ENCODE results near the gene TRMT2A.
"Not testable (repeated sequence)": the region's sequence is repeated elsewhere in the genome, so short reads cannot be mapped to it uniquely, and the experiment has no call there.

Gene TRMT2A

DNA sequence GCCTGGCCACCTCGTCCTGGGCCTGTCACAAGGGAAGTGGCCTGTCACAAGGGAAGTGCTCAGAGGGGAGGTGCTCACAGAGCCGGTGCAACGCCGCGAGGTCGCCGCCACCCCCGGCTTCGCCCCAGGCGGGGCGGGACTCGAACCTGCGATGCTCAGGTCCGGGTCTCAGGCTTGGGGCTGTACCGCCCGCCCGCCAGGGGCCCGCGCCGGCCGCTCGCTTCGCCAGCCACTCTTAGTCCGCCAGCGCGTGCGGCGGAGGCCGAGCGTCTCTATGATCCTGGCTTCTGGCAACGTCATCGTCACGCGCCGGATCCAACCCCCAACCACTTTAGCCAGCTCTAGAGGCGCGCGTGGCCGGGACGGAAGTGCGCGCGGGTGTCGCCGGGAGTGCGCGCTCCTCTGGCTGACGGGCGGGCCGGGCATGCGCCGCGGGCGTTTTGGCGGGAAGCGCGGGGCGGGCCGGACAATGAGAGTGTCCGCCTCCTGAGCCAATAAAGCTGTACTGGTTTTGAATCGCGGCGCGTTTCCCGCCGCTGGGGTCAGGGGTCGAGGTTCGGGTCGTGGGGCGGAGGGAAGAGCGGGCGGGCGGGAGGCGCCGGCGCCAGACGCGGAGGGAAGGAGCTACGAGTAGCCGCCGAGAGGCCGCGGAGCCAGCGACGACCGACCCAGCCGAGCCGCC is at the start of gene TRMT2A:
TSS of gene TRMT2A (minus strand) at position 276 of the 682 bp plus-strand sequence. CDS start 320 bp downstream, outside the sequence.
- H3K4me3 ChIP-seq (ENCODE audit: low read depth in 1 of 5, low read length in 5 of 5), result peak within 1 kb of the TSS; percentile 66 to 92 (median 87)
- H3K4me1 ChIP-seq (ENCODE audit: control insufficient read depth in 5 of 5, insufficient read depth in 5 of 5, low read length in 5 of 5), result peaks cover 2 to 42% (median 38%) of the 10 kb centered on the region in 5 donors
- H3K27me3 ChIP-seq (ENCODE audit: control insufficient read depth in 5 of 5, insufficient read depth in 4 of 5, low read length in 5 of 5), result no peaks in the 10 kb centered on the region
- H3K9ac ChIP-seq (ENCODE audit: low read length in 5 of 5), result peak within 1 kb of the TSS; percentile 56 to 94 (median 90)
- H3K9me3 ChIP-seq (ENCODE audit: control insufficient read depth in 5 of 5, low read length in 5 of 5), result no peaks in the 10 kb centered on the region
- peak within 1 kb of the TSS; percentile 78 for H3K27ac ChIP-seq (ENCODE audit: low read depth, low read length)
- H3K36me3 ChIP-seq (ENCODE audit: control insufficient read depth in 5 of 5, insufficient read depth in 5 of 5, low read length in 5 of 5), result peaks cover 0 to 63% (median 54%) of the 10 kb centered on the region in 5 donors

- H3K27me3 ChIP-seq (ENCODE audit: control insufficient read depth in 5 of 5, insufficient read depth in 4 of 5, low read length in 5 of 5), result peaks cover 4 to 7% (median 4%) of the 10 kb centered on the region in 5 donors
- no peaks in the 10 kb centered on the region for H3K4me1 ChIP-seq (ENCODE audit: control insufficient read depth in 5 of 5, insufficient read depth in 5 of 5, low read length in 5 of 5)
- H3K9ac ChIP-seq (ENCODE audit: low read length in 5 of 5), result no peak overlapping the region
- H3K36me3 ChIP-seq (ENCODE audit: control insufficient read depth in 5 of 5, insufficient read depth in 5 of 5, low read length in 5 of 5), result no peaks in the 10 kb centered on the region
- no peaks in the 10 kb centered on the region for H3K9me3 ChIP-seq (ENCODE audit: control insufficient read depth in 5 of 5, low read length in 5 of 5)
- no peak overlapping the region for H3K27ac ChIP-seq (ENCODE audit: low read depth, low read length)
- H3K4me3 ChIP-seq (ENCODE audit: low read depth in 1 of 5, low read length in 5 of 5), result no peak overlapping the region
These were observed 49.7 kb upstream of the TRMT2A start for GRCh38 chr22:20166703-20167102.

GRCh38 chr22:20165913-20166312 is 48.9 kb upstream of the TRMT2A start:
- H3K27ac ChIP-seq (ENCODE audit: low read depth, low read length), result no peak overlapping the region
- no peaks in the 10 kb centered on the region for H3K4me1 ChIP-seq (ENCODE audit: control insufficient read depth in 5 of 5, insufficient read depth in 5 of 5, low read length in 5 of 5)
- H3K36me3 ChIP-seq (ENCODE audit: control insufficient read depth in 5 of 5, insufficient read depth in 5 of 5, low read length in 5 of 5), result no peaks in the 10 kb centered on the region
- no peak overlapping the region for H3K9ac ChIP-seq (ENCODE audit: low read length in 5 of 5)
- no peak overlapping the region for H3K4me3 ChIP-seq (ENCODE audit: low read depth in 1 of 5, low read length in 5 of 5)
- H3K27me3 ChIP-seq (ENCODE audit: control insufficient read depth in 5 of 5, insufficient read depth in 4 of 5, low read length in 5 of 5), result peaks cover 4 to 10% (median 7%) of the 10 kb centered on the region in 5 donors
- H3K9me3 ChIP-seq (ENCODE audit: control insufficient read depth in 5 of 5, low read length in 5 of 5), result no peaks in the 10 kb centered on the region

GRCh38 chr22:20165421-20165820 is 48.4 kb upstream of the TRMT2A start:
- Histone ChIP-seq H3K27ac (ENCODE audit: low read depth, low read length) (no peak overlapping the region), H3K27me3 (ENCODE audit: control insufficient read depth in 5 of 5, insufficient read depth in 4 of 5, low read length in 5 of 5) (peaks cover 4 to 8% (median 7%) of the 10 kb centered on the region in 5 donors), H3K4me1 (ENCODE audit: control insufficient read depth in 5 of 5, insufficient read depth in 5 of 5, low read length in 5 of 5) (no peaks in the 10 kb centered on the region), H3K4me3 (ENCODE audit: low read depth in 1 of 5, low read length in 5 of 5) (no peak overlapping the region), H3K9me3 (ENCODE audit: control insufficient read depth in 5 of 5, low read length in 5 of 5) (no peaks in the 10 kb centered on the region), H3K9ac (ENCODE audit: low read length in 5 of 5) (no peak overlapping the region), H3K36me3 (ENCODE audit: control insufficient read depth in 5 of 5, insufficient read depth in 5 of 5, low read length in 5 of 5) (no peaks in the 10 kb centered on the region)

GRCh38 chr22:20164863-20165262 is 47.8 kb upstream of the TRMT2A start:
- Histone ChIP-seq H3K9ac (ENCODE audit: low read length in 5 of 5) (no peak overlapping the region), H3K9me3 (ENCODE audit: control insufficient read depth in 5 of 5, low read length in 5 of 5) (no peaks in the 10 kb centered on the region), H3K4me1 (ENCODE audit: control insufficient read depth in 5 of 5, insufficient read depth in 5 of 5, low read length in 5 of 5) (no peaks in the 10 kb centered on the region), H3K4me3 (ENCODE audit: low read depth in 1 of 5, low read length in 5 of 5) (no peak overlapping the region), H3K36me3 (ENCODE audit: control insufficient read depth in 5 of 5, insufficient read depth in 5 of 5, low read length in 5 of 5) (no peaks in the 10 kb centered on the region), H3K27me3 (ENCODE audit: control insufficient read depth in 5 of 5, insufficient read depth in 4 of 5, low read length in 5 of 5) (peaks cover 0 to 11% (median 7%) of the 10 kb centered on the region in 5 donors), H3K27ac (ENCODE audit: low read depth, low read length) (no peak overlapping the region)

DNA sequence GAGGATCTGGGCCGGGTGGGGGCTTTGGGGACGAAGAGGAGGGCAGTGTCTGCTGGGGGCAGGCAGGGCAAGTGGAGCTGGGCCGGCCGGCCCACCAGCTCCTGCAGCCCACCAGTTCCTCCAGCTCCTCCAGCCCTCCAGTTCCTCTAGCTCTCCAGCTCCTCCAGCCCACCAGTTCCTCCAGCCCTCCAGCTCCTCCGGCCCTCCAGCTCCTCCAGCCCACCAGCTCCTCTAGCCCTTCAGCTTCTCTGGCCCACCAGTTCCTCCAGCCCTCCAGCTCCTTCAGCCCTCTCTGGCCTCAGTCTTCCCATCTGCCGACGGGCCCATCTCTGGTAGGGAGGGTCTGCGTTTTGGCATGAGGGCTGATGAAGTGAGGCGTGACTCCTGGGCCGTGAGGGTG is 43.0 kb upstream of the TRMT2A start:
- no peak overlapping the region for H3K27ac ChIP-seq (ENCODE audit: low read depth, low read length)
- peaks cover 2 to 23% (median 9%) of the 10 kb centered on the region in 5 donors for H3K27me3 ChIP-seq (ENCODE audit: control insufficient read depth in 5 of 5, insufficient read depth in 4 of 5, low read length in 5 of 5)
- H3K36me3 ChIP-seq (ENCODE audit: control insufficient read depth in 5 of 5, insufficient read depth in 5 of 5, low read length in 5 of 5), result no peaks in the 10 kb centered on the region
- H3K4me1 ChIP-seq (ENCODE audit: control insufficient read depth in 5 of 5, insufficient read depth in 5 of 5, low read length in 5 of 5), result peaks cover 0 to 7% (median 0%) of the 10 kb centered on the region in 5 donors
- H3K9me3 ChIP-seq (ENCODE audit: control insufficient read depth in 5 of 5, low read length in 5 of 5), result no peaks in the 10 kb centered on the region
- H3K4me3 ChIP-seq (ENCODE audit: low read depth in 1 of 5, low read length in 5 of 5), result no peak overlapping the region
- H3K9ac ChIP-seq (ENCODE audit: low read length in 5 of 5), result no peak overlapping the region

DNA sequence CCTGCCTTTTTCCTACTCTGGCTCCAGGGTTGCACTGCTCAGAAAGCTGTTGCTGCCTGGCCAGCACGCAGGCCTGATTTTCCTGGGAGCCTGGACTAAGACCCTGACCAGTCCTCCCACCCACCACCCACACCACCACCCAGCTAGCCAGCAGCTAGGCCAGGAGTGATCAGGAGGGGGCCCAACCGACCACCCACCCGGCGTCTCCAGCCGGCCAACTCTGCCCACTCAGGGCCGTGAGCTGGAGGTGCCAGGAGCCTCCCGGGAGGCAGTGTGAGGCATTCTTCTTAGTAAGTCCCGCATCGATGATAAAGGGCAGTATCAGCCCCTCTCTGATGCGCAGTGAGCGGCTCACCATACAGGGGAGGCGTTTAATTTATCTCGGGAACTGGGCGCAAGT is 42.5 kb upstream of the TRMT2A start:
- not testable (repeated sequence) for H3K9ac ChIP-seq (ENCODE audit: low read length in 5 of 5); H3K36me3 ChIP-seq (ENCODE audit: control insufficient read depth in 5 of 5, insufficient read depth in 5 of 5, low read length in 5 of 5); H3K4me3 ChIP-seq (ENCODE audit: low read depth in 1 of 5, low read length in 5 of 5); H3K4me1 ChIP-seq (ENCODE audit: control insufficient read depth in 5 of 5, insufficient read depth in 5 of 5, low read length in 5 of 5); H3K9me3 ChIP-seq (ENCODE audit: control insufficient read depth in 5 of 5, low read length in 5 of 5); H3K27ac ChIP-seq (ENCODE audit: low read depth, low read length)
- H3K27me3 ChIP-seq (ENCODE audit: control insufficient read depth in 5 of 5, insufficient read depth in 4 of 5, low read length in 5 of 5), result peaks cover 2 to 23% (median 9%) of the 10 kb centered on the region in 5 donors

DNA sequence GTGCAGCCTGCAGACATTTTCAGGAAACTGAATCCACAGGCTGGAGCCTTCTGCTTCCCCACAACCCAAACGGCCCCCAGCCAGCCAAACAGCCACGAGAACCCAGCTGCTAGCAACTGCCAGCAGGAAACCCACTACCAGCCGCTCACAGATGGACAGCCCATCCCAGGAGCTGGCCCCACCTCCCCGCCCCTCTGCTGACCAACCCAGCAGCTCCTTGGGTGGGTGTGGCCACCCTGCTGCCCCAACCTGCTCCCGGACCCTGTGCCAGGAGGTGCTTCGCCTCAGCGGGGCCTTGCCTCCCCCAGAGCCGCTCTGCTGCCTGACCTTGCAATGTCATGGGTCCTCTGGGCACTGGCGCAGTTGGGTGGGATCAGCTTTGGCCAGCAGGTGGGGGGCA is 42.0 kb upstream of the TRMT2A start:
- no peaks in the 10 kb centered on the region for H3K36me3 ChIP-seq (ENCODE audit: control insufficient read depth in 5 of 5, insufficient read depth in 5 of 5, low read length in 5 of 5)
- no peak overlapping the region for H3K27ac ChIP-seq (ENCODE audit: low read depth, low read length)
- no peak overlapping the region for H3K9ac ChIP-seq (ENCODE audit: low read length in 5 of 5)
- H3K4me1 ChIP-seq (ENCODE audit: control insufficient read depth in 5 of 5, insufficient read depth in 5 of 5, low read length in 5 of 5), result peaks cover 0 to 9% (median 0%) of the 10 kb centered on the region in 5 donors
- H3K4me3 ChIP-seq (ENCODE audit: low read depth in 1 of 5, low read length in 5 of 5), result no peak overlapping the region
- peaks cover 2 to 26% (median 11%) of the 10 kb centered on the region in 5 donors for H3K27me3 ChIP-seq (ENCODE audit: control insufficient read depth in 5 of 5, insufficient read depth in 4 of 5, low read length in 5 of 5)
- no peaks in the 10 kb centered on the region for H3K9me3 ChIP-seq (ENCODE audit: control insufficient read depth in 5 of 5, low read length in 5 of 5)

DNA sequence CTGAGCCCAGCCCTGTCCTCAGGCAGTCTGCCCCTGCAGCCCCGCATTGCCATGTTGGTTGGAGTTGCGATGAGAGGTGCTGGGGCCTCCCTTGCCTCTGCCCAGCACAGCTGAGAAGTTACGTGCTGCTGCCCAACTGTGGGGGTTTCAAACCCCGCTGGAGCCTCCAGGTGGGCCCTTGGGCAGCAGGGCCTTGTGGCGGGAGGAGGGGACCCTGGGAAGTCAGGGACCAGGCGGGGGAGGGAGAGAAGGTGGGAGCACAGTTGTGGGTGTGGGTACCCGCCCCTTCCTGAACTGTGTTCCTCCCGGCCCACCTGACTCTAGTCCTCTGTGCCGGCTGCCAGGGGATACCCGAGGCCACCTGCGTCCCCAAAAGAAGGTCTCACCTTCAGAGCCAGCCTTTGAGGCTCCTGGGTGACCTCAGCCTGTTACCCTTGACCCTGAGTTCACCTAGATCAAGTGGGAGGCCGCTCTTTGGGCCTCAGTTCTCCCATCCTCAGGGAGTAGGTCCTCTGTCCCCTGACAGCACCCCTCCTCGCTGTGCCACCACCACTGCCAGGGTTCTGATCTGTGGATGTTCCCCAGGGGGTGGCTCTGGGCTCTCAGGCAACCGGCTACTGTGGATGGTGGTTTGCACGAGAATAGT is 41.5 kb upstream of the TRMT2A start:
- no peak overlapping the region for H3K27ac ChIP-seq (ENCODE audit: low read depth, low read length)
- H3K4me3 ChIP-seq (ENCODE audit: low read depth in 1 of 5, low read length in 5 of 5), result no peak overlapping the region
- peaks cover 2 to 30% (median 16%) of the 10 kb centered on the region in 5 donors for H3K27me3 ChIP-seq (ENCODE audit: control insufficient read depth in 5 of 5, insufficient read depth in 4 of 5, low read length in 5 of 5)
- no peaks in the 10 kb centered on the region for H3K9me3 ChIP-seq (ENCODE audit: control insufficient read depth in 5 of 5, low read length in 5 of 5)
- H3K36me3 ChIP-seq (ENCODE audit: control insufficient read depth in 5 of 5, insufficient read depth in 5 of 5, low read length in 5 of 5), result no peaks in the 10 kb centered on the region
- H3K9ac ChIP-seq (ENCODE audit: low read length in 5 of 5), result no peak overlapping the region
- H3K4me1 ChIP-seq (ENCODE audit: control insufficient read depth in 5 of 5, insufficient read depth in 5 of 5, low read length in 5 of 5), result peaks cover 0 to 9% (median 0%) of the 10 kb centered on the region in 5 donors

- no peak overlapping the region for H3K27ac ChIP-seq (ENCODE audit: low read depth, low read length)
- peaks cover 0 to 9% (median 0%) of the 10 kb centered on the region in 5 donors for H3K4me1 ChIP-seq (ENCODE audit: control insufficient read depth in 5 of 5, insufficient read depth in 5 of 5, low read length in 5 of 5)
- peaks cover 2 to 30% (median 16%) of the 10 kb centered on the region in 5 donors for H3K27me3 ChIP-seq (ENCODE audit: control insufficient read depth in 5 of 5, insufficient read depth in 4 of 5, low read length in 5 of 5)
- H3K9me3 ChIP-seq (ENCODE audit: control insufficient read depth in 5 of 5, low read length in 5 of 5), result no peaks in the 10 kb centered on the region
- H3K4me3 ChIP-seq (ENCODE audit: low read depth in 1 of 5, low read length in 5 of 5), result no peak overlapping the region
- no peak overlapping the region for H3K9ac ChIP-seq (ENCODE audit: low read length in 5 of 5)
- no peaks in the 10 kb centered on the region for H3K36me3 ChIP-seq (ENCODE audit: control insufficient read depth in 5 of 5, insufficient read depth in 5 of 5, low read length in 5 of 5)
These were observed 40.6 kb upstream of the TRMT2A start for GRCh38 chr22:20157430-20158183.

Measured in subcutaneous abdominal adipose tissue (tissue), 5 donors.